ENCODE results near the gene LAMA3.
A peak's percentile ranks its signal among the peaks of the same experiment; 100 is the strongest.

The LAMA3 gene

GRCh38 chr18:23853448-23854195 lies 164.4 kb downstream of the LAMA3 start:
- DNase-seq (ENCODE audit: low spot score): no peak

GRCh38 chr18:23855721-23856120 lies 166.5 kb downstream of the LAMA3 start:
- no peak for DNase-seq (ENCODE audit: low spot score)

- DNase-seq (ENCODE audit: low spot score): no peak
Observed at GRCh38 chr18:23856466-23857163, 167.4 kb downstream of the LAMA3 start.

- no peak for DNase-seq (ENCODE audit: low spot score)
Observed at GRCh38 chr18:23857164-23857552, 167.9 kb downstream of the LAMA3 start.

- no peak for DNase-seq (ENCODE audit: low spot score)
Observed at GRCh38 chr18:23857756-23858155, 168.5 kb downstream of the LAMA3 start.

- no peak for DNase-seq (ENCODE audit: low spot score)
Observed at GRCh38 chr18:23859466-23860336, 170.4 kb downstream of the LAMA3 start.

- DNase-seq (ENCODE audit: low spot score): no peak
Observed at GRCh38 chr18:23861326-23861725, 172.1 kb downstream of the LAMA3 start.

- no peak for DNase-seq (ENCODE audit: low spot score)
Observed at GRCh38 chr18:23861805-23862470, 172.7 kb downstream of the LAMA3 start.

- no peak for DNase-seq (ENCODE audit: low spot score)
Observed at GRCh38 chr18:23864624-23865023, 175.4 kb downstream of the LAMA3 start.

GRCh38 chr18:23867006-23867405 lies 177.8 kb downstream of the LAMA3 start:
- no peak for DNase-seq (ENCODE audit: low spot score)

GRCh38 chr18:23868136-23868785 lies 179.0 kb downstream of the LAMA3 start:
- no peak for DNase-seq (ENCODE audit: low spot score)

GRCh38 chr18:23870676-23871380 lies 181.6 kb downstream of the LAMA3 start:
- DNase-seq (ENCODE audit: low spot score): no peak

- DNase-seq (ENCODE audit: low spot score): peak; percentile 81
Observed at GRCh38 chr18:23871410-23871809, 182.2 kb downstream of the LAMA3 start.

- DNase-seq (ENCODE audit: low spot score): no peak
Observed at GRCh38 chr18:23872701-23873550, 183.7 kb downstream of the LAMA3 start.

GRCh38 chr18:23875966-23876895 lies 187.0 kb downstream of the LAMA3 start:
- DNase-seq (ENCODE audit: low spot score): no peak

GRCh38 chr18:23876921-23877320 lies 187.7 kb downstream of the LAMA3 start:
- DNase-seq (ENCODE audit: low spot score): no peak

- no peak for DNase-seq (ENCODE audit: low spot score)
Observed at GRCh38 chr18:23877371-23877770, 188.1 kb downstream of the LAMA3 start.

GRCh38 chr18:23878336-23878900 lies 189.2 kb downstream of the LAMA3 start:
- DNase-seq (ENCODE audit: low spot score): no peak

GRCh38 chr18:23879126-23879525 lies 189.9 kb downstream of the LAMA3 start:
- no peak for DNase-seq (ENCODE audit: low spot score)
